ENCODE results near the gene MICU1.

The MICU1 gene

DNA sequence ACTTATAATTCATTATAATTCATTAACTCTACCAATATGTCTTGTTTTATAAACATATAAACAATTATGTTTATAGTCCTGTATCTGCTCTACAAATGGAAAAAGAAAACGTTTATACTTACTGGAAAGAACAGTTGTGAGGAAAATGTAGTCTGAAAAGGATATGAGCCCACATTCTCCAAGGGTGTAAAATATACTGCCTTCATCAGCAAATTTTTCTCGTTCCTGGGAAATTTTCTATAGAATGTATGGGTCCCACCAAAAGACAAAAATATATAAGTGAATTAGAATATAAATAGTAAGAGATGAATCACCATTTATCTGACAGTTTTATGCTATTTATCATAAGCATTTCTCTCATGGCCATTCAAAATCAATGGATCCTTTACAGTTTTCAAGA lies 117.8 kb downstream of the MICU1 start:
- Histone ChIP-seq H3K4me3 (ENCODE audit: insufficient read depth, low read length, poor library complexity, severe bottlenecking) (no peak overlapping the region), H3K79me2 (ENCODE audit: insufficient read depth, low read length) (no peaks in the 10 kb centered on the region), H3K9me3 (ENCODE audit: insufficient read depth, low read length) (no peaks in the 10 kb centered on the region; the same call in 1 of the 2 replicates), H2AFZ (ENCODE audit: low read depth, low read length, severe bottlenecking) (no peak overlapping the region), H3K9ac (ENCODE audit: low read length) (no peak overlapping the region), H3K27ac (ENCODE audit: low read depth, low read length) (no peak overlapping the region), H4K20me1 (ENCODE audit: low read depth, low read length) (no peaks in the 10 kb centered on the region), H3F3A (ENCODE audit: insufficient read depth) (no peaks in the 10 kb centered on the region), H3K27me3 (ENCODE audit: low read length) (no peaks in the 10 kb centered on the region), H3K4me2 (ENCODE audit: low read depth, low read length, poor library complexity, severe bottlenecking) (no peak overlapping the region), H3K36me3 (ENCODE audit: low read length) (no peaks in the 10 kb centered on the region; the same call in 1 of the 2 replicates), H3K9me2 (replicated peaks; ENCODE audit: insufficient read depth, low read length) (no peaks in the 10 kb centered on the region)
- no peak for TF ChIP-seq EZH2phosphoT487 (conservative IDR thresholded peaks at IDR 0.05; ENCODE audit: low read length)

DNA sequence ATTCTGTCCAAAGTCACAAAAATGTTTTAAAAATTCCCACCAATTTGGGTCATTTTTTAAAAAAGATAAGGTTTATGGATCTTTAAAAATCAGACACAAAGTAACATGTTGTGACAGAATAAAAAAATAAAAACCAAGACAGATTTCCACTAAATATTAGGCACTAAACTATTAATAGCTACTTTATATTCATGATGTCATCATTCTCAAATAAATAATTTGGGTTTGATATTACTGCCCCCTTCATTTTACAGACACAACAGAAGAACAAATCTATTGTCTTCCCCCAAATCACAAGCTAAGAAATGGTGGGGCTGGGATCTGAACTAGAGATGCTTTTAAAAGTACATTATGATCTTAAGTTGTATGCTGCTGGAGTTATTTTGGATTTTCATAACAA lies 119.4 kb downstream of the MICU1 start:
- H3K9me3 ChIP-seq (ENCODE audit: insufficient read depth, low read length), result no peaks in the 10 kb centered on the region; the same call in 1 of the 2 replicates
- H3K4me3 ChIP-seq (ENCODE audit: insufficient read depth, low read length, poor library complexity, severe bottlenecking), result no peak overlapping the region
- H3K27ac ChIP-seq (ENCODE audit: low read depth, low read length), result no peak overlapping the region
- H4K20me1 ChIP-seq (ENCODE audit: low read depth, low read length), result no peaks in the 10 kb centered on the region
- TF ChIP-seq, protein P1, sequence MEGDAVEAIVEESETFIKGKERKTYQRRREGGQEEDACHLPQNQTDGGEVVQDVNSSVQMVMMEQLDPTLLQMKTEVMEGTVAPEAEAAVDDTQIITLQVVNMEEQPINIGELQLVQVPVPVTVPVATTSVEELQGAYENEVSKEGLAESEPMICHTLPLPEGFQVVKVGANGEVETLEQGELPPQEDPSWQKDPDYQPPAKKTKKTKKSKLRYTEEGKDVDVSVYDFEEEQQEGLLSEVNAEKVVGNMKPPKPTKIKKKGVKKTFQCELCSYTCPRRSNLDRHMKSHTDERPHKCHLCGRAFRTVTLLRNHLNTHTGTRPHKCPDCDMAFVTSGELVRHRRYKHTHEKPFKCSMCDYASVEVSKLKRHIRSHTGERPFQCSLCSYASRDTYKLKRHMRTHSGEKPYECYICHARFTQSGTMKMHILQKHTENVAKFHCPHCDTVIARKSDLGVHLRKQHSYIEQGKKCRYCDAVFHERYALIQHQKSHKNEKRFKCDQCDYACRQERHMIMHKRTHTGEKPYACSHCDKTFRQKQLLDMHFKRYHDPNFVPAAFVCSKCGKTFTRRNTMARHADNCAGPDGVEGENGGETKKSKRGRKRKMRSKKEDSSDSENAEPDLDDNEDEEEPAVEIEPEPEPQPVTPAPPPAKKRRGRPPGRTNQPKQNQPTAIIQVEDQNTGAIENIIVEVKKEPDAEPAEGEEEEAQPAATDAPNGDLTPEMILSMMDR (IDR thresholded peaks at IDR 0.05; ENCODE audit: insufficient read depth, low read length, poor library complexity, severe bottlenecking), result no peak
- no peak for TF ChIP-seq EZH2phosphoT487 (conservative IDR thresholded peaks at IDR 0.05; ENCODE audit: low read length)
- no peaks in the 10 kb centered on the region; the same call in 1 of the 2 replicates for H3K36me3 ChIP-seq (ENCODE audit: low read length)
- H2AFZ ChIP-seq (ENCODE audit: low read depth, low read length, severe bottlenecking), result no peak overlapping the region
- no peak overlapping the region for H3K4me2 ChIP-seq (ENCODE audit: low read depth, low read length, poor library complexity, severe bottlenecking)
- H3F3A ChIP-seq (ENCODE audit: insufficient read depth), result no peaks in the 10 kb centered on the region
- H3K9ac ChIP-seq (ENCODE audit: low read length), result no peak overlapping the region
- H3K79me2 ChIP-seq (ENCODE audit: insufficient read depth, low read length), result no peaks in the 10 kb centered on the region
- H3K9me2 ChIP-seq (replicated peaks; ENCODE audit: insufficient read depth, low read length), result no peaks in the 10 kb centered on the region
- H3K27me3 ChIP-seq (ENCODE audit: low read length), result no peaks in the 10 kb centered on the region

DNA sequence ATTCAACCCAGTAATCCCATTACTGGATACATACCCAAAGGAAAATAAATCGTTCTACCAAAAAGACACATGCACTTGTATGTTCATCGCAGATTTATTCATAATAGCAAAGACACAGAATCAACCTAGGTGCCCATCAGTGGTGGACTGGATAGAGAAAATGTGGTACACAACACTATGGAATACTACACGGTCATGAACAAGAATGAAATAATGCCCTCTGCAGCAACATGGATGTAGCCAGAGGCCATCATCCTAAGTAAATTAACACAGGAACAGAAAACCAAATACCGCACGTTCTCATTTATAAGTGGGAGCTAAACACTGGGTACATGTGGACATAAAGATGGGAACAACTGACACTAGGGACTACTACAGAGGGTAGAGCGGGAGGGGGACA lies 120.4 kb downstream of the MICU1 start:
- TF ChIP-seq, protein P1 (IDR thresholded peaks at IDR 0.05; ENCODE audit: insufficient read depth, low read length, poor library complexity, severe bottlenecking), result no peak
- TF ChIP-seq EZH2phosphoT487 (conservative IDR thresholded peaks at IDR 0.05; ENCODE audit: low read length), result no peak
- Histone ChIP-seq H3K4me2 (ENCODE audit: low read depth, low read length, poor library complexity, severe bottlenecking) (no peak overlapping the region), H3K9ac (ENCODE audit: low read length) (no peak overlapping the region), H2AFZ (ENCODE audit: low read depth, low read length, severe bottlenecking) (no peak overlapping the region), H3K4me3 (ENCODE audit: insufficient read depth, low read length, poor library complexity, severe bottlenecking) (no peak overlapping the region), H3K9me3 (ENCODE audit: insufficient read depth, low read length) (no peaks in the 10 kb centered on the region; the same call in 1 of the 2 replicates), H3K36me3 (ENCODE audit: low read length) (no peaks in the 10 kb centered on the region; the same call in 1 of the 2 replicates), H3K27me3 (ENCODE audit: low read length) (no peaks in the 10 kb centered on the region), H3K27ac (ENCODE audit: low read depth, low read length) (no peak overlapping the region), H4K20me1 (ENCODE audit: low read depth, low read length) (no peaks in the 10 kb centered on the region), H3K9me2 (replicated peaks; ENCODE audit: insufficient read depth, low read length) (no peaks in the 10 kb centered on the region), H3K79me2 (ENCODE audit: insufficient read depth, low read length) (no peaks in the 10 kb centered on the region), H3F3A (ENCODE audit: insufficient read depth) (no peaks in the 10 kb centered on the region)

DNA sequence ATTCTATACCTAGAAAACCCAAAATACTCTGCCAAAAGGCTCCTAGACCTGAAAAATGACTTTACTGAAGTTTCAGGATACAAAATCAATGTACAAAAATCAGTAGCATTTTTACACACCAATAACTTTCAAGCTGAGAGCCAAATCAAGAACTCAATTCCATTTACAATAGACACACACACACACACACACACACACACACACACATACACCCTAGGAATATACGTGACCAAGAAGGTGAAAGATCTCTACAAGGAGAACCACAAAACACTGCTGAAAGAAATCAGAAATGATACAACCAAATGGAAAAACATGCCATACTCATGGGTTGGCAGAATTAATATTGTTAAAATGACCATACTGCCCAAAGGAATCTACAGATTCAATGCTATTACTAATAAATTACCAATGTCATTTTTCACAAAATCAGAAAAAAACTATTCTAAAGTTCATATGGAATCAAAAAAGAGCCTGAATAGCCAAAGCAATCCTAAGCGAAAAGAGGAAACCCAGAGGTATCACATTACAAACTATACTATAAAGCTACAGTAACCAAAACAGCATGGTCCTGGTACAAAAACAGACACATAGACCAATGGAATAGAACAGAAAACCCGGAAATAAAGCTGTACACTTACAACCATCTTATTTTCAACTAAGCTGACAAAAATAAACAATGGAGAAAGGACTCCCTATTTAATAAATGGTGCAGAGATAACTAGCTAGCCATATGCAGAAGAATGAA lies 122.0 kb downstream of the MICU1 start:
- no peak for TF ChIP-seq EZH2phosphoT487 (conservative IDR thresholded peaks at IDR 0.05; ENCODE audit: low read length)
- TF ChIP-seq, protein P1 (IDR thresholded peaks at IDR 0.05; ENCODE audit: insufficient read depth, low read length, poor library complexity, severe bottlenecking), result no peak
- Histone ChIP-seq H3K27me3 (ENCODE audit: low read length) (no peaks in the 10 kb centered on the region), H3K9me3 (ENCODE audit: insufficient read depth, low read length) (no peaks in the 10 kb centered on the region; the same call in 1 of the 2 replicates), H2AFZ (ENCODE audit: low read depth, low read length, severe bottlenecking) (no peak overlapping the region), H3K79me2 (ENCODE audit: insufficient read depth, low read length) (no peaks in the 10 kb centered on the region), H4K20me1 (ENCODE audit: low read depth, low read length) (no peaks in the 10 kb centered on the region), H3K9ac (ENCODE audit: low read length) (no peak overlapping the region), H3F3A (ENCODE audit: insufficient read depth) (no peaks in the 10 kb centered on the region), H3K4me2 (ENCODE audit: low read depth, low read length, poor library complexity, severe bottlenecking) (no peak overlapping the region), H3K27ac (ENCODE audit: low read depth, low read length) (no peak overlapping the region), H3K4me3 (ENCODE audit: insufficient read depth, low read length, poor library complexity, severe bottlenecking) (no peak overlapping the region), H3K9me2 (replicated peaks; ENCODE audit: insufficient read depth, low read length) (no peaks in the 10 kb centered on the region), H3K36me3 (ENCODE audit: low read length) (no peaks in the 10 kb centered on the region; the same call in 1 of the 2 replicates)

All from SU-DHL-6 (cell line).